Neuronal stem cell (in vitro differentiated cells): ENCODE data around the gene SLC28A3.
"Not testable (repeated sequence)": the region's sequence is repeated elsewhere in the genome, so short reads cannot be mapped to it uniquely, and the experiment has no call there.

Experiments
- DNase-seq: peaks from one replicate; pipeline ENCODE4 v3.0.0-alpha.2; 2013; ENCODE audit warnings: low spot score
- H2AFZ ChIP-seq: one replicate; pipeline ENCODE4 v1.6.1; 2013; ENCODE audit warnings: mild to moderate bottlenecking, low read length, inconsistent platforms
- H2AK5ac ChIP-seq: 2 replicates; pipeline ENCODE4 v1.6.1; 2013; ENCODE audit warnings: low read depth, mild to moderate bottlenecking, inconsistent platforms, low read length, moderate library complexity, mixed read lengths
- H2BK120ac ChIP-seq: 2 replicates; pipeline ENCODE4 v1.6.1; 2013; ENCODE audit warnings: low read depth, mild to moderate bottlenecking, inconsistent platforms, low read length, moderate library complexity, mixed read lengths
- H2BK12ac ChIP-seq: one replicate; pipeline ENCODE4 v1.6.1; 2013; ENCODE audit warnings: low read length, inconsistent platforms
- H2BK15ac ChIP-seq: 2 replicates; pipeline ENCODE4 v1.6.1; 2013; ENCODE audit warnings: mild to moderate bottlenecking, low read length, inconsistent platforms, mixed read lengths
- H2BK5ac ChIP-seq: one replicate; pipeline ENCODE4 v1.6.1; 2013; ENCODE audit warnings: inconsistent platforms, mild to moderate bottlenecking, low read length, moderate library complexity
- H3K14ac ChIP-seq: one replicate; pipeline ENCODE4 v1.6.1; 2013; ENCODE audit warnings: low read length, inconsistent platforms
- H3K18ac ChIP-seq: 2 replicates; pipeline ENCODE4 v1.6.1; 2013; ENCODE audit warnings: low read length, inconsistent platforms
- H3K23ac ChIP-seq: 2 replicates; pipeline ENCODE4 v1.6.1; 2013; ENCODE audit warnings: low read depth, mild to moderate bottlenecking, mixed read lengths, low read length, inconsistent platforms; ENCODE audit not compliant: poor library complexity
- H3K27ac ChIP-seq: replicated peaks from 3 replicates; pipeline ENCODE4 v1.5.1; 2013; ENCODE audit warnings: low read length, inconsistent platforms
- H3K27me3 ChIP-seq, 3 experiments: 2 replicates each; pipeline ENCODE4 v1.6.1; 2013; ENCODE audit warnings: low read length in 3 of 3, mild to moderate bottlenecking in 2 of 3, inconsistent platforms in 1 of 3, low read depth in 1 of 3, mixed read lengths in 1 of 3, moderate library complexity in 1 of 3; ENCODE audit not compliant: control insufficient read depth in 3 of 3, insufficient read depth in 3 of 3
- H3K36me3 ChIP-seq, 2 donors: replicated peaks in 1 of 2; 2 replicates each; pipeline ENCODE4 v1.6.1; 2013; ENCODE audit warnings: low read length in 2 of 2; ENCODE audit not compliant: control insufficient read depth in 2 of 2, insufficient read depth in 2 of 2
- H3K4ac ChIP-seq: 2 replicates; pipeline ENCODE4 v1.6.1; 2013; ENCODE audit warnings: inconsistent platforms, mild to moderate bottlenecking, low read length, moderate library complexity
- H3K4me1 ChIP-seq, 2 donors: 1 replicate in 1 of 2; 2 replicates in 1 of 2; pipeline ENCODE4 v1.6.1; 2013; ENCODE audit warnings: low read length in 2 of 2, low read depth in 1 of 2; ENCODE audit not compliant: control insufficient read depth in 2 of 2, insufficient read depth in 1 of 2
- H3K4me2 ChIP-seq: one replicate; pipeline ENCODE4 v1.6.1; 2013; ENCODE audit warnings: mild to moderate bottlenecking, low read length, inconsistent platforms; ENCODE audit not compliant: insufficient read depth, poor library complexity, severe bottlenecking
- H3K4me3 ChIP-seq, 2 donors: 2 replicates each; pipeline ENCODE4 v1.5.1; 2013; ENCODE audit warnings: low read length in 2 of 2, mild to moderate bottlenecking in 2 of 2, inconsistent platforms in 1 of 2, moderate library complexity in 1 of 2
- H3K79me1 ChIP-seq: one replicate; pipeline ENCODE4 v1.6.1; 2013; ENCODE audit warnings: low read depth, mild to moderate bottlenecking, inconsistent platforms, low read length, moderate library complexity
- H3K9ac ChIP-seq: one replicate; pipeline ENCODE4 v1.6.1; 2013; ENCODE audit warnings: mild to moderate bottlenecking, low read depth, low read length, inconsistent platforms; ENCODE audit not compliant: poor library complexity
- H3K9me3 ChIP-seq, 2 donors: replicated peaks in 1 of 2; 2 replicates each; pipeline versions ENCODE3 to v1.6.1; 2013; ENCODE audit warnings: low read length in 2 of 2, mild to moderate bottlenecking in 2 of 2, inconsistent platforms in 1 of 2, low read depth in 1 of 2, mixed read lengths in 1 of 2, moderate library complexity in 1 of 2; ENCODE audit not compliant: control insufficient read depth in 2 of 2, insufficient read depth in 1 of 2
- H4K8ac ChIP-seq: one replicate; pipeline ENCODE4 v1.6.1; 2013; ENCODE audit warnings: low read depth, mild to moderate bottlenecking, inconsistent platforms, low read length, moderate library complexity
- H4K91ac ChIP-seq: one replicate; pipeline ENCODE4 v1.6.1; 2013; ENCODE audit warnings: low read length, low read depth, mild to moderate bottlenecking, inconsistent platforms; ENCODE audit not compliant: poor library complexity
- WGBS, 2 donors: extraction: QIAGEN DNeasy Blood & Tissue Kit; methylation state at CpG; one replicate each; pipeline ENCODE4 v1.1.7; 2013; ENCODE audit warnings: missing lambda C conversion rate in 2 of 2, mixed read lengths in 1 of 2; ENCODE audit not compliant: insufficient read length in 2 of 2, insufficient replicate concordance in 1 of 2; ENCODE audit errors: extremely low coverage in 2 of 2; 5-methylcytosine and 5-hydroxymethylcytosine counted together

The SLC28A3 gene

DNA sequence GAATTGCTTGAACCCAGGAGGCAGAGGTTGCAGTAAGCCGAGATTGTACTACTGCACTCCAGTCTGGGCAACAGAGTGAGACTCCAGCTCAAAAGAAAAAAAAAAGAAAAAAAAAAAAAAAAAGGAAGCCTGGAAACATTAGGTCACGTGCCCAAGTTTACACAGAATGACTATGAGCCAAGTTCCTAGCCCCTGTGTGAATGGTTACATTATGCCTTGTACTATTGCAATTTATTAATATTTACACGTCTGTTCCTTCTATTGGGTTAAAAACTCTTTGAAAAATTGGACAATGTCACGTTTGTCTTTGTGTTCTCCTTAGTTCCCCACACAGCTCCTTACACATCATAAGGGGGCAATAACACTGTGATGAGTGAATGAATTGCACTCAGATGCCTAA, 33.5 kb upstream of the SLC28A3 start:
- Histone ChIP-seq H2BK12ac (no peak overlapping the region), H3K4ac (no peak overlapping the region), H4K91ac (no peak overlapping the region), H3K36me3 (no peaks in the 10 kb centered on the region), H4K8ac (no peak overlapping the region), H3K14ac (no peak overlapping the region), H2AK5ac (no peak overlapping the region), H3K79me1 (no peaks in the 10 kb centered on the region), H3K9me3 (no peaks in the 10 kb centered on the region), H3K9ac (no peak overlapping the region), H2BK5ac (no peak overlapping the region), H3K27me3 (no peaks in the 10 kb centered on the region), H2BK15ac (no peak overlapping the region), H3K18ac (no peak overlapping the region), H2BK120ac (no peak overlapping the region), H3K27ac (no peak overlapping the region), H3K23ac (no peak overlapping the region), H3K4me2 (no peak overlapping the region), H2AFZ (no peak overlapping the region), H3K4me3 (no peak overlapping the region), H3K4me1 (no peaks in the 10 kb centered on the region)
- no peak for DNase-seq
- WGBS, 2 donors: no CpG with 5 or more reads among the region's 4 CpGs

DNA sequence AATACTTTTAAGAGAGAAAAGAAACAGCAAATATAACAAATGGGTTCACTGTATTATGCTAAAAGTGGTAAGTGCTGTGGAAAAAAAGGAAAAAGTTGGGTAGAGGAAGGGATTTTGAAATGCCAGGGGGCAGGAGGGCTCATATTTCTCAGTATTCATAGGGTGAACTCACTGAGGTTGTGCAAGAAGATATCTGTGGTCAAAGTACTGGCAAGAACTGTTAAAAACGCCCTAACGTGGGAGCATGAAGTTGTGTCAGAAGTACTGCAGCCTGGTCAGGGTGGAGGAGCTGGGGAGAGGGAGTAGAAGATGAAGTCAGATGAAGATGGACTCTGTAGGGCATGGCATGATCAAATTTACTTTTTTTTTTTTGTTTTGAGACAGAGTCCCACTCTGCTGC, 31.2 kb upstream of the SLC28A3 start:
- Histone ChIP-seq H3K4me2 (no peak overlapping the region), H3K27ac (no peak overlapping the region), H3K79me1 (no peaks in the 10 kb centered on the region), H3K36me3 (no peaks in the 10 kb centered on the region), H3K4me1 (peaks cover 0 to 5% of the 10 kb centered on the region in 2 donors), H4K91ac (no peak overlapping the region), H2BK12ac (no peak overlapping the region), H2BK15ac (no peak overlapping the region), H3K9me3 (no peaks in the 10 kb centered on the region), H2BK5ac (no peak overlapping the region), H4K8ac (no peak overlapping the region), H2AK5ac (no peak overlapping the region), H3K23ac (no peak overlapping the region), H3K9ac (no peak overlapping the region), H3K4ac (no peak overlapping the region), H2BK120ac (no peak overlapping the region), H2AFZ (no peak overlapping the region), H3K27me3 (no peaks in the 10 kb centered on the region), H3K14ac (no peak overlapping the region), H3K4me3 (no peak overlapping the region), H3K18ac (no peak overlapping the region)
- no CpG with 5 or more reads among the region's 2 CpGs for WGBS, 2 donors
- no peak for DNase-seq

DNA sequence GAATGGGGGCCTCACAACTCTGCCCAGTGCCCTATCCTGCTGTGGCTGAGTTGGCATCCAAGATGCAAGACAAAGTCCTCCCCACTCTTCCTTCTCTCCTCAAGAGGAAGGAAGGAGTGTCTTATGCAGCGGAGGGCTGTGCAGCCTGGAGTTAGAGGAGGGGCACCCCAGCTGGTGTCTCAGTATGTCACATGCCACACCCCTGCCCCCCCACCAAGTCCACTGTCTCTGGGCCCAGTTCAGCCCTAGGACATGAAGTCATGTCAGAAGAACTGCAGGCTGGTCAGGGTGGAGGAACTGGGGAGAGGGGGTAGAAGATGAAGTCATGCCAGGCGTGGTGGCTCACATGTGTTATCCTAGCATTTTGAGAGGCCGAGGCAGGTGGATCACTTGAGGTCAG, 28.0 kb upstream of the SLC28A3 start:
- no peak overlapping the region for H3K9ac ChIP-seq
- H3K4me1 ChIP-seq: peaks cover 0 to 5% of the 10 kb centered on the region in 2 donors
- H3K4me3 ChIP-seq: no peak overlapping the region
- no peak overlapping the region for H4K8ac ChIP-seq
- no peak overlapping the region for H2AK5ac ChIP-seq
- H3K4me2 ChIP-seq: no peak overlapping the region
- peak overlapping the region; percentile 47 for H3K14ac ChIP-seq
- H3K79me1 ChIP-seq: no peaks in the 10 kb centered on the region
- no peak for DNase-seq
- no peak overlapping the region for H3K4ac ChIP-seq
- H2BK120ac ChIP-seq: no peak overlapping the region
- no peak overlapping the region for H2AFZ ChIP-seq
- peak overlapping the region; percentile 97 for H4K91ac ChIP-seq
- H3K9me3 ChIP-seq: no peaks in the 10 kb centered on the region
- no peaks in the 10 kb centered on the region for H3K27me3 ChIP-seq
- H2BK5ac ChIP-seq: no peak overlapping the region
- H3K23ac ChIP-seq: no peak overlapping the region
- H3K27ac ChIP-seq: no peak overlapping the region
- H2BK12ac ChIP-seq: peak overlapping the region; percentile 73
- peak overlapping the region; percentile 15 for H3K18ac ChIP-seq
- no CpG with 5 or more reads among the region's 3 CpGs for whole genome bisulfite sequencing, 2 donors
- no peaks in the 10 kb centered on the region for H3K36me3 ChIP-seq
- peak overlapping the region; percentile 49 for H2BK15ac ChIP-seq

DNA sequence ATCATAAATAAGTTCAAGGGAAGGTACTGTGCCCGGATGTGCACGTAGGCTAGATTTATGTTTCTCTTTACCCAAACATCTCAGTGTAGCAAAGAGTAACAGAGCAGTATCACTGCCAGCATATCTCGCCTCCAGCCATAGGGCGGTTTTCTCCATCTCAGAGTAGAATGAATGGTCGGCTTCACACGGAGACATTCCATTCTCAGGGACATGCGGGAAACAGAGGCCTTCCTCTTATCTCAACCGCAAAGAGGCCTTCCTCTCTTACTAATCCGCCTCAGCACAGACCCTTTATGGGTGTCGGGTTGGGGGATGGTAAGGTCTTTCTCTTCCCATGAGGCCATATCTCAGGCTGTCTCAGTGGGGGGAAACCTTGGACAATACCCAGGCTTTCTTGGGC, 27.2 kb upstream of the SLC28A3 start:
- not testable (repeated sequence) for H3K9me3 ChIP-seq, H2BK120ac ChIP-seq, H3K4me2 ChIP-seq, H4K8ac ChIP-seq, H3K4ac ChIP-seq, H3K27ac ChIP-seq, H2AK5ac ChIP-seq, H3K27me3 ChIP-seq, H2BK15ac ChIP-seq, H3K23ac ChIP-seq, H2BK12ac ChIP-seq, H3K36me3 ChIP-seq, H3K79me1 ChIP-seq, H2AFZ ChIP-seq, H3K14ac ChIP-seq, H4K91ac ChIP-seq, H3K4me3 ChIP-seq, H2BK5ac ChIP-seq, H3K9ac ChIP-seq, DNase-seq, H3K18ac ChIP-seq, H3K4me1 ChIP-seq
- WGBS, 2 donors: no CpG with 5 or more reads among the region's 10 CpGs
